Endothelial cell of hepatic sinusoid (primary cell): ENCODE results near the gene C7orf57.

ENCODE experiments used
- in situ Hi-C: cut with HindIII; loops from 2 replicates; pipeline ENCODE4 v1.10.0; 2017; ENCODE audit warnings: low sequenced_read_pairs

Gene C7orf57

GRCh38 chr7:48107926-48108472 lies 72.7 kb downstream of the C7orf57 start:
- in situ Hi-C loops, result no loop called here

GRCh38 chr7:48108959-48109847 lies 73.9 kb downstream of the C7orf57 start:
- in situ Hi-C loops, result no loop called here

- in situ Hi-C loops, result no loop called here
Observed at GRCh38 chr7:48109848-48110663, 74.7 kb downstream of the C7orf57 start.

GRCh38 chr7:48110868-48111267 lies 75.5 kb downstream of the C7orf57 start:
- in situ Hi-C loops, result no loop called here
